Measurements from ENCODE around the gene GPR31.
"Not testable (repeated sequence)": the region's sequence is repeated elsewhere in the genome, so short reads cannot be mapped to it uniquely, and the experiment has no call there.

- TF ChIP-seq CTCF (conservative IDR thresholded peaks at IDR 0.05; ENCODE audit: low read depth, low read length); CEBPB (IDR thresholded peaks at IDR 0.05; ENCODE audit: low read depth, low read length); USF2 (IDR thresholded peaks at IDR 0.05; ENCODE audit: low read depth, low read length); POLR2A (IDR thresholded peaks at IDR 0.05; ENCODE audit: low read depth, low read length); MAFK (IDR thresholded peaks at IDR 0.05; ENCODE audit: low read depth, low read length); RAD21 (IDR thresholded peaks at IDR 0.05; ENCODE audit: low read length); ELK1 (IDR thresholded peaks at IDR 0.05; ENCODE audit: borderline replicate concordance, low read depth, low read length); MXI1 (IDR thresholded peaks at IDR 0.05; ENCODE audit: borderline replicate concordance, low read depth, low read length): not testable (repeated sequence)
These were observed 25.1 kb upstream of the GPR31 start for GRCh38 chr6:167182913-167183314.
